Adrenal gland (tissue), 12 donors: ENCODE results near the gene UGP2. TPM values are rescaled to one million over a fixed set of nuclear protein-coding genes. Genes with fewer than 3 reads are reported as not detected.
"Not testable (repeated sequence)": the region's sequence is repeated elsewhere in the genome, so short reads cannot be mapped to it uniquely, and the experiment has no call there.

Experiments used
- DNase-seq, 7 donors: peaks; one replicate each; pipeline ENCODE4 v3.0.0-alpha.2; 2019 to 2020
- H3K27ac ChIP-seq, 5 donors: fragments of 200-600 bp; sonication (generic) in 4 of 5; 1 replicate in 3 of 5; 2 replicates in 2 of 5; pipeline versions ENCODE4 v1.5.1 to v1.8.0; 2016 to 2020; ENCODE audit warnings: mild to moderate bottlenecking in 1 of 5
- H3K27me3 ChIP-seq: fragments of 200-600 bp; 2 replicates; pipeline ENCODE4 v1.8.0; 2021
- H3K36me3 ChIP-seq, 2 donors: fragments of 200-600 bp; replicated peaks in 1 of 2; 1 replicate in 1 of 2; 2 replicates in 1 of 2; pipeline versions ENCODE4 v1.5.1 to v1.8.0; 2018 to 2022
- H3K4me1 ChIP-seq, 2 donors: fragments of 200-600 bp; replicated peaks in 1 of 2; 1 replicate in 1 of 2; 2 replicates in 1 of 2; pipeline versions ENCODE4 v1.5.1 to v1.8.0; 2018 to 2021
- H3K4me3 ChIP-seq, 4 donors: fragments of 200-600 bp; sonication (generic) in 3 of 4; one replicate each; pipeline ENCODE4 v1.5.1; 2016 to 2018
- H3K9me3 ChIP-seq, 3 donors: fragments of 200-600 bp; sonication (generic) in 1 of 3; replicated peaks in 1 of 3; 1 replicate in 2 of 3; 2 replicates in 1 of 3; pipeline versions ENCODE4 v1.5.1 to v1.8.0; 2016 to 2021
- CTCF ChIP-seq, 6 experiments: fragments of 450-650 bp in 4 of 6; fragments of 200-600 bp in 2 of 6; sonication (generic) in 1 of 6; IDR thresholded peaks; 1 replicate in 5 of 6; 2 replicates in 1 of 6; pipeline versions ENCODE4 v1.5.1 to v1.8.0; 2016 to 2021; ENCODE audit warnings: antibody characterized with exemption in 6 of 6, mild to moderate bottlenecking in 2 of 6, moderate library complexity in 1 of 6
- POLR2A ChIP-seq, 2 donors: fragments of 450-650 bp; IDR thresholded peaks; one replicate each; pipeline ENCODE4 v1.6.1; 2017; ENCODE audit warnings: antibody characterized with exemption in 2 of 2, mild to moderate bottlenecking in 2 of 2, moderate library complexity in 1 of 2
- WGBS, 4 donors: extraction: QIAGEN DNeasy Blood & Tissue Kit in 2 of 4; methylation state at CpG; one replicate each; pipeline versions ENCODE4 v1.1.5 to v1.1.7; 2013 to 2017; 5-methylcytosine and 5-hydroxymethylcytosine counted together
- intact Hi-C, 2 donors: fragments of 100-400 bp; cut with DNase I; formaldehyde crosslinking; loops; one replicate each; pipeline versions ENCODE4 v1.14.1 to v1.15.0; 2022 to 2023
- polyA plus RNA-seq, 3 donors: library from polyadenylated mRNA; stranded (reverse); fragments of 200-250 nt in 2 of 3; fragments of 350-450 nt in 1 of 3; fragmentation: Illumina TruSeq in 1 of 3; extraction: RNeasy Lipid Tissue Mini Kit (QIAGEN cat#74804) in 1 of 3; gene quantifications; one replicate each; pipeline ENCODE4 v1.2.3, GENCODE V29; 2013 to 2014
- total RNA-seq, 9 donors: library from RNA; depleted of rRNA in 4 of 9; stranded (reverse); fragments of >200 nt in 4 of 9; fragments of 120-200 nt in 1 of 9; fragmentation: NEBNext Ultra II Directional in 1 of 9; extraction: Animal tissue kit (Norgen Biotek cat#: 25700) in 1 of 9; gene quantifications; one replicate each; pipeline versions ENCODE4 v1.1.0 to v1.2.4, GENCODE V29; 2013 to 2023
- donor health status: healthy with polysubstance abuse.
- donor health status: Bipolar disorder and iron deficiency.
- donor health status: DM: yes; HTN: yes; CAD: no.
- donor health status: DM: no; HTN: no; CAD: no.
- donor health status: DM: no; HTN: no; CAD: no.
- donor health status: DM: yes; HTN: yes; CAD: no.

The UGP2 gene
- total and polyA plus RNA-seq, 12 donors = 62.4 to 301 (median 106) TPM

GRCh38 chr2:63796796-63797195 is 44.9 kb upstream of the UGP2 start:
- H3K4me3 ChIP-seq = no peak overlapping the region
- H3K27me3 ChIP-seq = no peaks in the 10 kb centered on the region
- DNase-seq = no peak
- TF ChIP-seq CTCF (IDR thresholded peaks at IDR 0.05) = no peak
- no peak for TF ChIP-seq POLR2A (IDR thresholded peaks at IDR 0.05)
- H3K27ac ChIP-seq = no peak overlapping the region
- no peaks in the 10 kb centered on the region for H3K4me1 ChIP-seq
- 88 to 100% (median 95%) methylated on average over 2 to 3 of the region's 3 CpGs for WGBS, 4 donors
- H3K9me3 ChIP-seq = no peaks in the 10 kb centered on the region
- intact Hi-C loops = no loop called here
- no peaks in the 10 kb centered on the region for H3K36me3 ChIP-seq

- Histone ChIP-seq H3K4me1 (no peaks in the 10 kb centered on the region), H3K36me3 (no peaks in the 10 kb centered on the region), H3K27ac (no peak overlapping the region), H3K9me3 (no peaks in the 10 kb centered on the region), H3K4me3 (no peak overlapping the region), H3K27me3 (no peaks in the 10 kb centered on the region)
- no peak for DNase-seq
- intact Hi-C loops = no loop called here
- WGBS, 4 donors = 88 to 97% (median 92%) methylated on average over 6 of the region's 6 CpGs
- TF ChIP-seq CTCF (IDR thresholded peaks at IDR 0.05) (no peak), POLR2A (IDR thresholded peaks at IDR 0.05) (no peak)
Observed at GRCh38 chr2:63801455-63801854, 40.2 kb upstream of the UGP2 start.

GRCh38 chr2:63805412-63805811 is 36.3 kb upstream of the UGP2 start:
- TF ChIP-seq POLR2A (IDR thresholded peaks at IDR 0.05) (no peak), CTCF (IDR thresholded peaks at IDR 0.05) (no peak)
- H3K4me3 ChIP-seq = no peak overlapping the region
- H3K27ac ChIP-seq = no peak overlapping the region
- intact Hi-C loops = no loop called here
- DNase-seq = no peak
- H3K4me1 ChIP-seq = no peaks in the 10 kb centered on the region
- H3K27me3 ChIP-seq = no peaks in the 10 kb centered on the region
- no peaks in the 10 kb centered on the region for H3K9me3 ChIP-seq
- H3K36me3 ChIP-seq = no peaks in the 10 kb centered on the region

GRCh38 chr2:63808036-63808435 is 33.7 kb upstream of the UGP2 start:
- H3K4me1 ChIP-seq, DNase-seq, H3K27ac ChIP-seq, H3K27me3 ChIP-seq, H3K4me3 ChIP-seq, H3K9me3 ChIP-seq, H3K36me3 ChIP-seq, intact Hi-C loops: not testable (repeated sequence)
- 80 to 97% (median 83%) methylated on average over 1 to 5 of the region's 6 CpGs for WGBS, 4 donors

- H3K4me1 ChIP-seq, DNase-seq, H3K27me3 ChIP-seq, H3K36me3 ChIP-seq, intact Hi-C loops, H3K27ac ChIP-seq, H3K4me3 ChIP-seq, H3K9me3 ChIP-seq: not testable (repeated sequence)
- WGBS, 4 donors = 92 to 96% methylated on average over 28 to 29 of the region's 29 CpGs; no CpG with 5 or more reads in 2 of the 4 donors
Observed at GRCh38 chr2:63808911-63809310, 32.8 kb upstream of the UGP2 start.
